Measurements from ENCODE around the gene DCTD. TPM values are rescaled to one million over a fixed set of nuclear protein-coding genes. Genes with fewer than 3 reads are reported as not detected.
A peak's percentile ranks its signal among the peaks of the same experiment; 100 is the strongest.

The DCTD gene
- total RNA-seq, 1 donor from 2014 or later, result 93.4 TPM

- Mint-ChIP-seq H3K4me1 (no peaks in the 10 kb centered on the region), H3K9me3 (no peaks in the 10 kb centered on the region), H3K36me3 (no peaks in the 10 kb centered on the region), H3K27ac (no peak overlapping the region), H3K27me3 (ENCODE audit: insufficient read depth, low read depth) (peaks cover 2% of the 10 kb centered on the region), H3K4me3 (no peak overlapping the region)
- Histone ChIP-seq H3K4me1 (no peaks in the 10 kb centered on the region), H3F3A (ENCODE audit: low read depth) (no peaks in the 10 kb centered on the region), H3K79me2 (ENCODE audit: low read depth) (no peaks in the 10 kb centered on the region), H3K27me3 (no peaks in the 10 kb centered on the region), H3K9me3 (ENCODE audit: low read depth) (no peaks in the 10 kb centered on the region), H2AFZ (replicated peaks) (no peak overlapping the region), H3K4me3 (no peak overlapping the region), H4K20me1 (ENCODE audit: low read depth) (no peaks in the 10 kb centered on the region), H3K9ac (no peak overlapping the region), H3K36me3 (no peaks in the 10 kb centered on the region), H3K27ac (no peak overlapping the region), H3K4me2 (no peak overlapping the region)
- peak; percentile 83 for DNase-seq (ENCODE audit: low spot score)
- TF ChIP-seq CTCF (IDR thresholded peaks at IDR 0.05), result peak; percentile 71
- no peak for TF ChIP-seq EZH2 (IDR thresholded peaks at IDR 0.05)
Observed at GRCh38 chr4:182925298-182925757, 8.1 kb upstream of the DCTD start.

- Histone ChIP-seq H4K20me1 (ENCODE audit: low read depth) (no peaks in the 10 kb centered on the region), H2AFZ (replicated peaks) (no peak overlapping the region), H3F3A (ENCODE audit: low read depth) (no peaks in the 10 kb centered on the region), H3K4me3 (no peak overlapping the region), H3K9me3 (ENCODE audit: low read depth) (no peaks in the 10 kb centered on the region), H3K9ac (no peak overlapping the region), H3K27me3 (peaks cover 2% of the 10 kb centered on the region), H3K36me3 (no peaks in the 10 kb centered on the region), H3K4me1 (no peaks in the 10 kb centered on the region), H3K27ac (no peak overlapping the region), H3K4me2 (no peak overlapping the region), H3K79me2 (ENCODE audit: low read depth) (no peaks in the 10 kb centered on the region)
- no peaks in the 10 kb centered on the region for H3K9me3 Mint-ChIP-seq
- TF ChIP-seq CTCF (IDR thresholded peaks at IDR 0.05) (no peak), EZH2 (IDR thresholded peaks at IDR 0.05) (no peak), EZH2phosphoT487 (IDR thresholded peaks at IDR 0.05) (no peak)
- H3K36me3 Mint-ChIP-seq, result no peaks in the 10 kb centered on the region
- DNase-seq (ENCODE audit: low spot score), result no peak
- no peaks in the 10 kb centered on the region for H3K4me1 Mint-ChIP-seq
- H3K27me3 Mint-ChIP-seq (ENCODE audit: insufficient read depth, low read depth), result no peaks in the 10 kb centered on the region
- H3K4me3 Mint-ChIP-seq, result no peak overlapping the region
- H3K27ac Mint-ChIP-seq, result no peak overlapping the region
Observed at GRCh38 chr4:182924497-182924896, 7.3 kb upstream of the DCTD start.

DNA sequence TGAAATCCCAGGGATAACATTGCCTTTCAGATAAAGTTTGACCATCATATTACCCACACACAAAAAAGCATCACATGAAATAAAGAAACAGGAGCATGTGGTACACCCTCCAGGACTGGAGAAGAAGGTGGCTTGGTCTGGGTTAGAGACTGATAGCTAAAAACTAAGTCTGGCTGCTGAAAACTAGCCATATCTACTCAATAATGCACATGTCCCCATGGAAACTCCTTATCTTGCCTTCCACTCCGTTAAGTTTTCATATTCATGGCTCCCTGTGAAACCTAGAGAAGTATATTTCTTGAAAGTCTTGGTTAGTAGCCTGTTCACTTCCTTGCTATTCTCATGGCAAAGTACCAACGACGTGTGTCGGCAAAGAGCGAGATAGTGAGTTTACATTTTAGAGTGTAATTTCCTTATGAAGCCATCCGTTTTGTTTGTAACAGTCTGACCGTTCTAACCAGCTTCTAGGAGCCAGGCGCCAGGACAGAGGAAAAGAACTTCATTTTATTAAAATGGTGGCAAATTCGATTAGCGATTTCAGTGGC, 6.7 kb upstream of the DCTD start:
- Histone ChIP-seq H3F3A (ENCODE audit: low read depth) (peaks cover 1% of the 10 kb centered on the region), H3K9ac (no peak overlapping the region), H3K79me2 (ENCODE audit: low read depth) (no peaks in the 10 kb centered on the region), H4K20me1 (ENCODE audit: low read depth) (no peaks in the 10 kb centered on the region), H3K36me3 (no peaks in the 10 kb centered on the region), H2AFZ (replicated peaks) (no peak overlapping the region), H3K9me3 (ENCODE audit: low read depth) (no peaks in the 10 kb centered on the region), H3K4me3 (no peak overlapping the region), H3K27ac (no peak overlapping the region), H3K27me3 (peaks cover 5% of the 10 kb centered on the region), H3K4me2 (no peak overlapping the region), H3K4me1 (no peaks in the 10 kb centered on the region)
- Mint-ChIP-seq H3K27me3 (ENCODE audit: insufficient read depth, low read depth) (no peaks in the 10 kb centered on the region), H3K36me3 (no peaks in the 10 kb centered on the region), H3K4me3 (no peak overlapping the region), H3K9me3 (no peaks in the 10 kb centered on the region), H3K27ac (no peak overlapping the region), H3K4me1 (peaks cover under 1% of the 10 kb centered on the region)
- no peak for TF ChIP-seq EZH2 (IDR thresholded peaks at IDR 0.05)
- no peak for TF ChIP-seq EZH2phosphoT487 (IDR thresholded peaks at IDR 0.05)
- no peak for TF ChIP-seq CTCF (IDR thresholded peaks at IDR 0.05)
- no peak for DNase-seq (ENCODE audit: low spot score)
